Tibial nerve (tissue), 4 donors: Measurements from ENCODE around the gene PCDHGB4. TPM values are rescaled to one million over a fixed set of nuclear protein-coding genes. Genes with fewer than 3 reads are reported as not detected.
A peak's percentile ranks its signal among the peaks of the same experiment; 100 is the strongest.
"Not testable (repeated sequence)": the region's sequence is repeated elsewhere in the genome, so short reads cannot be mapped to it uniquely, and the experiment has no call there.

Experiments
- DNase-seq, 2 donors: peaks; one replicate each; pipeline ENCODE4 v3.0.0-alpha.2; 2019; ENCODE audit warnings: low spot score in 2 of 2
- H3K27ac ChIP-seq, 4 donors: fragments of 200-600 bp; sonication (generic) in 3 of 4; one replicate each; pipeline ENCODE4 v1.5.1; 2017 to 2019; ENCODE audit warnings: mild to moderate bottlenecking in 1 of 4
- H3K27me3 ChIP-seq, 2 donors: fragments of 200-600 bp; sonication (generic) in 1 of 2; one replicate each; pipeline versions ENCODE4 v1.5.1 to v1.6.0; 2017 to 2019
- H3K36me3 ChIP-seq, 3 donors: fragments of 200-600 bp; sonication (generic); one replicate each; pipeline ENCODE4 v1.5.1; 2018 to 2019
- H3K4me1 ChIP-seq, 4 donors: fragments of 200-600 bp; sonication (generic) in 3 of 4; one replicate each; pipeline ENCODE4 v1.5.1; 2017 to 2019
- H3K4me3 ChIP-seq, 4 donors: fragments of 200-600 bp; sonication (generic) in 3 of 4; one replicate each; pipeline ENCODE4 v1.5.1; 2017 to 2019; ENCODE audit warnings: mild to moderate bottlenecking in 1 of 4, moderate library complexity in 1 of 4
- H3K9me3 ChIP-seq, 4 donors: fragments of 200-600 bp; sonication (generic) in 3 of 4; one replicate each; pipeline ENCODE4 v1.5.1; 2017 to 2019
- CTCF ChIP-seq, 5 experiments: fragments of 200-600 bp in 3 of 5; fragments of 450-650 bp in 2 of 5; sonication (generic) in 3 of 5; IDR thresholded peaks; one replicate each; pipeline ENCODE4 v1.5.1; 2016 to 2019; ENCODE audit warnings: antibody characterized with exemption in 5 of 5, mild to moderate bottlenecking in 3 of 5, moderate library complexity in 2 of 5
- EP300 ChIP-seq, 2 donors: sonication (generic); formaldehyde crosslinking; IDR thresholded peaks; one replicate each; pipeline ENCODE4 v1.6.1; 2017; ENCODE audit warnings: antibody characterized with exemption in 2 of 2, mild to moderate bottlenecking in 1 of 2
- POLR2A ChIP-seq, 2 donors: fragments of 450-650 bp; IDR thresholded peaks; one replicate each; pipeline ENCODE4 v1.6.1; 2017; ENCODE audit warnings: antibody characterized with exemption in 2 of 2, mild to moderate bottlenecking in 2 of 2, moderate library complexity in 2 of 2
- WGBS, 2 donors: methylation state at CpG; one replicate each; pipeline ENCODE4 v1.1.5; 2018; 5-methylcytosine and 5-hydroxymethylcytosine counted together
- total RNA-seq, 4 donors: library from RNA; depleted of rRNA; stranded (reverse); fragments of >200 nt; gene quantifications; one replicate each; pipeline ENCODE4 v1.1.0, GENCODE V29; 2016

Gene PCDHGB4
- total RNA-seq, 4 donors from 2014 or later, result 9.3 to 12.3 (median 11.1) TPM

- peak in 4 of 5 experiments; percentile 16 to 37 (median 30) for TF ChIP-seq CTCF (IDR thresholded peaks at IDR 0.05)
- 6 to 11% methylated on average over 21 to 26 of the region's 43 CpGs for WGBS, 2 donors
- not testable (repeated sequence) for H3K27me3 ChIP-seq, H3K4me1 ChIP-seq, DNase-seq, H3K27ac ChIP-seq
- Histone ChIP-seq H3K36me3 (peaks cover 0 to 13% (median 0%) of the 10 kb centered on the region in 3 donors), H3K4me3 (peak within 1 kb of the TSS in 2 of 4 donors; percentile 8 to 30), H3K9me3 (peaks cover 9 to 94% (median 51%) of the 10 kb centered on the region in 4 donors)
Observed at GRCh38 chr5:141397756-141398551, 10.5 kb downstream of the PCDHGB4 start, which contains the start of gene PCDHGB5. Gene PCDHGB5 (plus strand): TSS chr5:141397947. CDS start chr5:141398128, 181 bp downstream.

GRCh38 chr5:141398608-141399007 is 11.1 kb downstream of the PCDHGB4 start:
- Histone ChIP-seq H3K27me3 (no peaks in the 10 kb centered on the region), H3K4me1 (no peaks in the 10 kb centered on the region), H3K27ac (no peak overlapping the region), H3K4me3 (no peak overlapping the region), H3K9me3 (peaks cover 5 to 94% (median 49%) of the 10 kb centered on the region in 4 donors), H3K36me3 (peaks cover 0 to 8% (median 0%) of the 10 kb centered on the region in 3 donors)
- WGBS, 2 donors, result 22 to 38% methylated on average over 15 of the region's 15 CpGs
- DNase-seq, result no peak
- TF ChIP-seq POLR2A (IDR thresholded peaks at IDR 0.05) (no peak), CTCF (IDR thresholded peaks at IDR 0.05) (no peak), EP300 (IDR thresholded peaks at IDR 0.05) (no peak)

- peaks cover 3 to 94% (median 50%) of the 10 kb centered on the region in 4 donors for H3K9me3 ChIP-seq
- no peaks in the 10 kb centered on the region for H3K4me1 ChIP-seq
- H3K27ac ChIP-seq, result no peak overlapping the region
- no peak overlapping the region for H3K4me3 ChIP-seq
- DNase-seq, result no peak
- H3K36me3 ChIP-seq, result peaks cover 0 to 14% (median 0%) of the 10 kb centered on the region in 3 donors
- 26 to 31% methylated on average over 45 to 49 of the region's 61 CpGs for WGBS, 2 donors
- TF ChIP-seq CTCF (IDR thresholded peaks at IDR 0.05), result no peak
- H3K27me3 ChIP-seq, result no peaks in the 10 kb centered on the region
Observed at GRCh38 chr5:141399555-141400258, 12.2 kb downstream of the PCDHGB4 start.

GRCh38 chr5:141402553-141403243 is 15.2 kb downstream of the PCDHGB4 start, which contains the start of gene PCDHGA9:
Gene PCDHGA9 (plus strand): TSS chr5:141402778. CDS start chr5:141402953, 175 bp downstream.
- H3K9me3 ChIP-seq, result peaks cover 0 to 94% (median 50%) of the 10 kb centered on the region in 4 donors

More at GRCh38 chr5:141402553-141403243, 15.2 kb downstream of the PCDHGB4 start, which contains the start of gene PCDHGA9:
- Histone ChIP-seq H3K27me3 (no peaks in the 10 kb centered on the region), H3K27ac (no peak within 1 kb of the TSS), H3K4me3 (peak within 1 kb of the TSS in 1 of 4 donors; percentile 34), H3K4me1 (no peaks in the 10 kb centered on the region), H3K36me3 (peaks cover 0 to 20% (median 0%) of the 10 kb centered on the region in 3 donors)
- 16 to 21% methylated on average over 27 of the region's 27 CpGs for WGBS, 2 donors
- TF ChIP-seq EP300 (IDR thresholded peaks at IDR 0.05) (no peak), CTCF (IDR thresholded peaks at IDR 0.05) (peak in 1 of 5 experiments; percentile 8)
- DNase-seq, result no peak
